ENCODE measurements around the gene TTC32.
"Not testable (repeated sequence)": the region's sequence is repeated elsewhere in the genome, so short reads cannot be mapped to it uniquely, and the experiment has no call there.

Gene TTC32

GRCh38 chr2:19899985-19900930 lies 1.5 kb downstream of the TTC32 start:
- DNase-seq (ENCODE audit: low spot score) = no peak

GRCh38 chr2:19898592-19899329 lies 3.0 kb downstream of the TTC32 start:
- no peak for DNase-seq (ENCODE audit: low spot score)

- DNase-seq (ENCODE audit: low spot score) = no peak
Observed at GRCh38 chr2:19897623-19898245, 4.0 kb downstream of the TTC32 start.

- DNase-seq (ENCODE audit: low spot score) = no peak
Observed at GRCh38 chr2:19895535-19895934, 6.2 kb downstream of the TTC32 start.

GRCh38 chr2:19894134-19894792 lies 7.5 kb downstream of the TTC32 start:
- DNase-seq (ENCODE audit: low spot score) = no peak

- no peak for DNase-seq (ENCODE audit: low spot score)
Observed at GRCh38 chr2:19893520-19894133, 8.2 kb downstream of the TTC32 start.

- DNase-seq (ENCODE audit: low spot score) = not testable (repeated sequence)
Observed at GRCh38 chr2:19891971-19892370, 9.8 kb downstream of the TTC32 start.

GRCh38 chr2:19890104-19890503 lies 11.7 kb downstream of the TTC32 start:
- DNase-seq (ENCODE audit: low spot score) = no peak

- DNase-seq (ENCODE audit: low spot score) = no peak
Observed at GRCh38 chr2:19888831-19889230, 13.0 kb downstream of the TTC32 start.

- no peak for DNase-seq (ENCODE audit: low spot score)
Observed at GRCh38 chr2:19887510-19887909, 14.3 kb downstream of the TTC32 start.

GRCh38 chr2:19886261-19886660 lies 15.5 kb downstream of the TTC32 start:
- DNase-seq (ENCODE audit: low spot score) = no peak

- DNase-seq (ENCODE audit: low spot score) = no peak
Observed at GRCh38 chr2:19885791-19886190, 16.0 kb downstream of the TTC32 start.

- DNase-seq (ENCODE audit: low spot score) = no peak
Observed at GRCh38 chr2:19883971-19884720, 17.6 kb downstream of the TTC32 start.

- no peak for DNase-seq (ENCODE audit: low spot score)
Observed at GRCh38 chr2:19883486-19883885, 18.3 kb downstream of the TTC32 start.

GRCh38 chr2:19882286-19882685 lies 19.5 kb downstream of the TTC32 start:
- DNase-seq (ENCODE audit: low spot score) = no peak

- DNase-seq (ENCODE audit: low spot score) = no peak
Observed at GRCh38 chr2:19881908-19882265, 19.9 kb downstream of the TTC32 start.

- DNase-seq (ENCODE audit: low spot score) = no peak
Observed at GRCh38 chr2:19881221-19881907, 20.4 kb downstream of the TTC32 start.

GRCh38 chr2:19880191-19880590 lies 21.6 kb downstream of the TTC32 start:
- not testable (repeated sequence) for DNase-seq (ENCODE audit: low spot score)

GRCh38 chr2:19879120-19879519 lies 22.7 kb downstream of the TTC32 start:
- DNase-seq (ENCODE audit: low spot score) = no peak

- no peak for DNase-seq (ENCODE audit: low spot score)
Observed at GRCh38 chr2:19878268-19879046, 23.3 kb downstream of the TTC32 start.

Measured in germinal center (tissue), 1 donor.